HL-60 (cell line): ENCODE data around the gene TGIF1.

ENCODE experiments used
- CTCF ChIP-seq: IDR thresholded peaks from one replicate; pipeline ENCODE4 v1.5.1; 2011; ENCODE audit warnings: low read length, control low read depth, inconsistent platforms; ENCODE audit not compliant: insufficient read depth
- GABPA ChIP-seq: IDR thresholded peaks from 2 replicates; pipeline ENCODE4 v1.6.1; 2012; ENCODE audit warnings: low read depth

GRCh38 chr18:3411854-3412268, 38.1 kb upstream of the TGIF1 start:
- TF ChIP-seq CTCF, result no peak
- TF ChIP-seq GABPA, result no peak
